Parathyroid adenoma (tissue), 2 donors: ENCODE data around the gene PCDH9.

Experiments used
- H2AFZ ChIP-seq: fragments of 300-600 bp; sonication (generic); one replicate; pipeline ENCODE4 v1.7.0; 2017; ENCODE audit warnings: antibody characterized with exemption, mild to moderate bottlenecking
- H3K27ac ChIP-seq: fragments of 300-600 bp; sonication (generic); one replicate; pipeline ENCODE4 v1.7.0; 2017
- H3K27me3 ChIP-seq: fragments of 300-600 bp; sonication (generic); one replicate; pipeline ENCODE4 v1.7.0; 2017; ENCODE audit warnings: low read length; ENCODE audit not compliant: control insufficient read depth, insufficient read depth
- H3K36me3 ChIP-seq: fragments of 300-600 bp; sonication (generic); one replicate; pipeline ENCODE4 v1.7.0; 2017; ENCODE audit warnings: low read length; ENCODE audit not compliant: control insufficient read depth, insufficient read depth
- H3K4me1 ChIP-seq: fragments of 300-600 bp; sonication (generic); one replicate; pipeline ENCODE4 v1.7.0; 2017; ENCODE audit warnings: control low read depth
- H3K4me2 ChIP-seq: fragments of 300-600 bp; sonication (generic); one replicate; pipeline ENCODE4 v1.7.0; 2017; ENCODE audit warnings: low read length
- H3K4me3 ChIP-seq: fragments of 300-600 bp; sonication (generic); one replicate; pipeline ENCODE4 v1.7.0; 2017; ENCODE audit warnings: low read depth, low read length
- H3K79me2 ChIP-seq: fragments of 300-600 bp; sonication (generic); one replicate; pipeline ENCODE4 v1.7.0; 2017; ENCODE audit warnings: control low read depth
- H3K9ac ChIP-seq: fragments of 300-600 bp; sonication (generic); one replicate; pipeline ENCODE4 v1.7.0; 2017; ENCODE audit warnings: mild to moderate bottlenecking
- H3K9me3 ChIP-seq: fragments of 300-600 bp; sonication (generic); one replicate; pipeline ENCODE4 v1.7.0; 2017; ENCODE audit warnings: low read length; ENCODE audit not compliant: control insufficient read depth
- CTCF ChIP-seq: fragments of 300-600 bp; sonication (generic); IDR thresholded peaks from one replicate; pipeline ENCODE4 v1.7.0; 2017; ENCODE audit warnings: antibody characterized with exemption, mild to moderate bottlenecking
- donor health status: primary hyperparathyroidism.

PCDH9 gene

GRCh38 chr13:66972659-66973058, 257.5 kb downstream of the PCDH9 start:
- Histone ChIP-seq H3K9me3 (no peaks in the 10 kb centered on the region), H3K36me3 (no peaks in the 10 kb centered on the region), H3K4me1 (no peaks in the 10 kb centered on the region)

DNA sequence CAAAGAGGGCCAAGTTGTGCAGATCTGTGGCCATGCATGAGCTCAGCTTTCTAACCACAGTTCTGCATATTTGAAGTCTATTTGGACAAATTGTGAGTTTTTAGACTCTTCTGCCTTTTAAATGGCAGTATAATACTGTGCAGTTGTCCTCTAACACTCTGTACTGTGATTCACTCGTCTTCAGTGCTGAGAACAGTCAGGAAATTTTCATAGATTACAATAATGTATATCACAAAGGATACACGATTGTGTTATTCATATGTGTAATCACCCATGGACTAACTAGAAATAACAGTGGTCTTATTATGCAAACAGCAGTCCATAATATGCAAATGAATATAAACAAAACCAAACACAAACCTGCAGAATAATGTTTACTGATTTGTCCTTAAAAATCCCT, 259.1 kb downstream of the PCDH9 start:
- no peak overlapping the region for H3K4me3 ChIP-seq
- H3K9ac ChIP-seq, result no peak overlapping the region
- no peak overlapping the region for H2AFZ ChIP-seq
- no peak for TF ChIP-seq CTCF
- H3K36me3 ChIP-seq, result no peaks in the 10 kb centered on the region
- no peaks in the 10 kb centered on the region for H3K4me1 ChIP-seq
- H3K9me3 ChIP-seq, result no peaks in the 10 kb centered on the region
- no peak overlapping the region for H3K4me2 ChIP-seq
- H3K79me2 ChIP-seq, result no peaks in the 10 kb centered on the region
- H3K27ac ChIP-seq, result no peak overlapping the region
- H3K27me3 ChIP-seq, result no peaks in the 10 kb centered on the region

More at GRCh38 chr13:66972659-66973058, 257.5 kb downstream of the PCDH9 start:
- Histone ChIP-seq H2AFZ (no peak overlapping the region), H3K4me3 (no peak overlapping the region), H3K79me2 (no peaks in the 10 kb centered on the region), H3K27ac (no peak overlapping the region), H3K27me3 (no peaks in the 10 kb centered on the region), H3K9ac (no peak overlapping the region), H3K4me2 (no peak overlapping the region)
- TF ChIP-seq CTCF, result no peak

GRCh38 chr13:66969291-66969690, 260.8 kb downstream of the PCDH9 start:
- H3K27ac ChIP-seq, result no peak overlapping the region
- no peaks in the 10 kb centered on the region for H3K79me2 ChIP-seq
- H3K9ac ChIP-seq, result no peak overlapping the region
- no peaks in the 10 kb centered on the region for H3K9me3 ChIP-seq
- no peak overlapping the region for H2AFZ ChIP-seq
- no peaks in the 10 kb centered on the region for H3K36me3 ChIP-seq
- no peaks in the 10 kb centered on the region for H3K27me3 ChIP-seq
- no peak overlapping the region for H3K4me3 ChIP-seq
- no peak for TF ChIP-seq CTCF
- H3K4me1 ChIP-seq, result no peaks in the 10 kb centered on the region
- no peak overlapping the region for H3K4me2 ChIP-seq

- no peaks in the 10 kb centered on the region for H3K79me2 ChIP-seq
- H3K9ac ChIP-seq, result no peak overlapping the region
- H3K4me1 ChIP-seq, result no peaks in the 10 kb centered on the region
- H3K27ac ChIP-seq, result no peak overlapping the region
- H3K27me3 ChIP-seq, result no peaks in the 10 kb centered on the region
- no peak for TF ChIP-seq CTCF
- no peak overlapping the region for H3K4me2 ChIP-seq
- no peaks in the 10 kb centered on the region for H3K36me3 ChIP-seq
- H3K9me3 ChIP-seq, result no peaks in the 10 kb centered on the region
- no peak overlapping the region for H3K4me3 ChIP-seq
- no peak overlapping the region for H2AFZ ChIP-seq
Measured at GRCh38 chr13:66967811-66968597, 262.1 kb downstream of the PCDH9 start.

- no peak overlapping the region for H3K4me3 ChIP-seq
- H3K4me1 ChIP-seq, result no peaks in the 10 kb centered on the region
- H3K36me3 ChIP-seq, result no peaks in the 10 kb centered on the region
- no peak for TF ChIP-seq CTCF
- H3K27ac ChIP-seq, result no peak overlapping the region
- H2AFZ ChIP-seq, result no peak overlapping the region
- H3K9ac ChIP-seq, result no peak overlapping the region
- H3K27me3 ChIP-seq, result no peaks in the 10 kb centered on the region
- no peak overlapping the region for H3K4me2 ChIP-seq
- no peaks in the 10 kb centered on the region for H3K9me3 ChIP-seq
- H3K79me2 ChIP-seq, result no peaks in the 10 kb centered on the region
Measured at GRCh38 chr13:66965181-66965580, 265.0 kb downstream of the PCDH9 start.
